GM18858 (cell line): ENCODE data around the gene RRBP1.

Experiments used
- ATAC-seq: cut with Tn5 transposase; IDR thresholded peaks from one replicate; pipeline ENCODE4 v1.9.1; 2021; ENCODE audit not compliant: unreplicated experiment

The RRBP1 gene

DNA sequence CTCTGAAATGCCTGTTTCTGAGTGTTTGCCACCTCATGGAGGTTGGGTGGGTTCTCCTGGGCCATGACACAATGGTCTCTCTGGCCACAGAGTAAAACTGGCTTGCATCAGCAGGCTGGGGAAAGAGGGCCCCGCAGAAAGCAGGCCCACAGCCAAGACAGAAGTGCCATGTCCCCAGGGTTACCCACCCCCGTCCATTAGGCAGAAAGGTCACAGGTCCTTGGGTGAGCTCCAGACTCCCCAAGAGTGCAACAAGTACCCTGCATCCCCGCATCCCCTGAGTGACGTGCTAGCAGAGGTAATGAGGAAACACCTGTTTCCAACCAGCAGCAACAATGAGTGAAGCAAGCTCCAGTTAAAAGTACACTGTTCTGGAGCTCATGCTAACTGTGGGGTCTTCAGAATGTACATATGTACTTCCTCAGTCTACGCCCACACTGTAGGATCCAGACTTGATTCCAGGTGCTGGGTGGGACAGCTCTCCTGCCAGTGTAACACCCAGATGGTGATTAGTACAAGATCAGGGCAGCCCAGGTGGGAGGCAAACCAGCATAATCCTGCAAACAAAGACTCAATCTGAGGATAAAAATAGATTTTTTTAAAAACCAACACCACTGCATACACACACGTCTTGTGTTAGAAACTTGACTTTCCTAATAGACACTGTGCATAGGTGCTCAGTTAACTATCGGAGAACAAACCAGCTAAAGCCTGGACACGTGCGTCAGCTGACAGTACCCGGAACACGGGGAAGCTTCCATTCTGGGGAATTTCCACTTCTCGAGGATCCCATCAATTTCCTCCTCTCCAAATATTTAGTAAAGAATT lies 31.5 kb downstream of the RRBP1 start:
- ATAC-seq: no peak

DNA sequence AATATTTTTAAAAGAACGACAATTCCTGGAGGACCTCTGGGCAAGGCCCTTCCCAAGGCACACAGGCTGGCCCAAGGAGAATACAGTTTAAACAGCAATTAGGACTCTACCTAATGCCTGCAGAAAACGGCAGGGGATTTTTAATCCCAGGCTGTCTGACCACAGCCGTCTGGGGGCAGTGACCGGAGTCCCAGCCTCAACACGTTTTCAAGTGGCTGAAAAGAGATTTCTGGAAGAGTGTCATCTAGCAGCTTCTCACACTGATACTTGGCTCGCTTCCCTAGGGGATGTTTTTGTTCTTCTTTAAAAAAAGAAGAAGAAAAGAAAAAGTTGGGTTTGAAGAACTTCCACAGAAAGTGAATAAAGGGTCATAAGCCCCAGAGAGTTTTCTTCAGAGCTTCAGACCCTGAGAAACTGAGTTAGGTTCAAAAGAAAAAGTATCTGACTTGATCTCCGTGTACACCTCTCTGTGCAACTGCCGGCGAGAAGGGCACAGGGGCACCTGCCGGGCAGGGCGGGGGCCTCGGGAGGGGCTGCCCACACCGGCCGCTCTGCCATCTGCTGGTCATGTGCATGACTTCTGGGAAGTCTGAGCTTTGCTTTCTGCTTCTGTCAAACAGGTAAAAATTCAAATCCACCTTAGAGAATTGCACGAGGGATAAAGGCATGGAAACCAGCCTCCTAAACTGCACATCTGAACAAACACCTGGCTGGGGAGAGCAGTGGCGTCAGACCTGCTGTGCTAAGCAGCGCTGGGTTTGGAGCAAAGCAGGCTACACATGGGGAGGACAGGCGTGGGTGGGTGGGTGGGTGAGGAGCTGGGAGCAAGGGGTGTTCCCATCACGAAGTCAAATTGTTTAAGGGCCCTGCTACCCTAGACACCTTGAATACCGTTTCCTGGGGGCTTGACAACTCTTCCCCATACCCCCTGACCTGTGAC lies 33.0 kb downstream of the RRBP1 start:
- ATAC-seq: no peak

DNA sequence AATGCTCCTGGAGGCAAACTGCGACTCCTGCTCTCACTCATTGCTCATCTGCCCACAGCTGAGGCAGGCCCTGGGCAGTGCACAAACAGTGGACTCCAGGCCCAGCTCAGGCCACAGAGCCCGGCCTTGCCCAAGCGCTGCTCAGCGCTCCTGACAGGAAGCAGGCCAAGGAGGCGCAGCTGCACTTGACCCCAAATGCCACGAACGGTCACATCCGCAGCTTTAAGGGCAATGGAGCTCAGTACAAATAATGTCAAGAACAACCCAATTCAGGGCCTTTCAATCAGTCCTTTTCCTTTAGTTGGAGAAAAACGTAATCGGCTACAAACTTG lies 33.8 kb downstream of the RRBP1 start:
- no peak for ATAC-seq

DNA sequence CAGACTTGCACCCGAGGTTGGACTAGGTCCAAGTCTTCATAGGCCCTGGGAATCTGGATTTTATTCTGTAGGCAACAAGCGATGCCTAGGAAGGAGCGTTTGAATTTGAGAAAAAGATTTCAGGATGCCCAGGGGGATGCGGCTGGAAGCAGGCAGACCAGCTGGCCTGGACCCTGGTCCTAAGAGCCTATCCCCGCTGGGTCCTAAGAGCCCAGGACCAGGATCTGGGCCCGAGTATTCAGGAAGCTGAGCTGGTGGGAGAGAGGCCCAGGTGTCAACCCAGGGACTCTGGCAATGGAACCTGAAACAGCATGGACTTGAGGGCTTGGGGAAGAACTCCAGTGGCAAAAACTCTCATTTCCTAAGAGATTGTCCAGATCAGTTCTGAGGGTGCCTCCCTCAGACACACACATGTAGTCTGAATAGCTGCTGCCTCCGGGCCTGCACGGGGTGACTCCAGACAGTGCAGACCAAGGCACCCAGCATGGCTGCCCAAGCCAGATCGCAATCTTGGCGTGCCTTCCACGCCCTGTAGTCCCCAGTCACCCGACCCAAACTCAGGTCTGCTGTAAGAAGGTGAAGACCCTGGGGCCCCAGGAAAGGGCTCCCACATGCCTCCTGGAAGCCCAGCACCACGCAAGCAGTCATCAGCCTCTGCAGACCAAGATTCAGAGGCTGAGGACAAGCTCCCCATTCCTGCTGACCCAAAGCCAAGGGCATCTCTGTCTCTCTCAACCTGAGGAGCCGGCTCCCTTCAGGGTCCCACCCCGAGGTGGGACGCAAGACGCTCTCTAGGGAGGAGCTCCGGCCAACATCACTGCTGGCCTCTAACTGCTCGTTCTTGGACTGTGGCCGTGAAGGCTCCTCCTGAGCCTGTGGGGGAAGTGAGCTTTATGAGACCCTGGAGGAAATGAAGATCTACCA lies 34.4 kb downstream of the RRBP1 start:
- ATAC-seq: no peak

DNA sequence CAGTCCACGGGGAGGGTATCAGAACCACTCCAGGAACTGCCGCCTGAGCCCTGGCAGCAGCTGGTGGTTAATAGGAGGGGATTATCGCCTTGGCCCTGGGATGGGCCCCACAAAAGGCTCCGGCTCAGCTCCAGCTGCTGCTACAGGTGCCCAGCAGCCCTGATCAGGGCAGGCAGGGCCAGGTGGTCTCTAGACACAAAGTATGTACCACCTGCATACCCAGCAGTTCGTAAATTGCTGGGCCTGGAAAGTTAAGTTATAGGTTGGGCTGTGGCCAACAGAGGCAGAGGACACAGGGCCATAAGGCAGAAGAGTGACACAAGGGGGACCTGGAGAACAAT lies 35.1 kb downstream of the RRBP1 start:
- no peak for ATAC-seq

DNA sequence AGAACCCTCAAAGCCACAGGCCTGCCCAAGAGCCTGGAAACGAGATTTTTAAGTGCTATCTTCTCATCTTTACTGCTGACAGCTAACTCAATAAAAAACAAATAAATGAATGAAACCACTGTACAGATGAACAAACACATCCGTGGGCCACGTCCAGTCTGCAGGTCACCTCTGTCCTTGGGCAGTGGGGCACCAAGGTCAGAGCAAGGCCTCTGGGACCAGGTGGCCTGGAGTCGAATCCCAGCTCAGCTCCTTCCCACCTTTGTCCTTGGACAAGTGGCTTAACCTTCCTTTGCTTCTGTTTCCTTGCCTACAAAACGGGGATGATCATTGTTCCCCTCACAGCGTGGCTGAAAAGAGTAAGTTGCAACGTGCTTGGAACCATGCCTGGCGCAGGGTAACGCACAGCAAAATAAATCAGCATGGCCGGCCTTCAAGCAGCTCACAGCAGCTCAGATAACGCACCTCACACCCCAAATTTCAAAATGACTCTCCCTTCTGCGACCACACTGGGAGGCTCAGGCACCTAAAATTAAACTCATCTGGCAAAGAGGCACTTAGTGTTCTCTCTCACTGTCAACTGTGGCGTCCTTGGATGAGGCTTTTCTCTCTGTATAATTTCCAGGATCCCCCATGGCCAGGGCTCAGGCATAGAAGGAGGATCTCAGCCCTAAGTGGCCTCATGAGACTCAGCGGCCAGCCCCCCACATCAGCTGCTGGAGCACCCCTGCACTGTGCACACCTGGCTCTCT lies 35.7 kb downstream of the RRBP1 start:
- ATAC-seq: no peak

DNA sequence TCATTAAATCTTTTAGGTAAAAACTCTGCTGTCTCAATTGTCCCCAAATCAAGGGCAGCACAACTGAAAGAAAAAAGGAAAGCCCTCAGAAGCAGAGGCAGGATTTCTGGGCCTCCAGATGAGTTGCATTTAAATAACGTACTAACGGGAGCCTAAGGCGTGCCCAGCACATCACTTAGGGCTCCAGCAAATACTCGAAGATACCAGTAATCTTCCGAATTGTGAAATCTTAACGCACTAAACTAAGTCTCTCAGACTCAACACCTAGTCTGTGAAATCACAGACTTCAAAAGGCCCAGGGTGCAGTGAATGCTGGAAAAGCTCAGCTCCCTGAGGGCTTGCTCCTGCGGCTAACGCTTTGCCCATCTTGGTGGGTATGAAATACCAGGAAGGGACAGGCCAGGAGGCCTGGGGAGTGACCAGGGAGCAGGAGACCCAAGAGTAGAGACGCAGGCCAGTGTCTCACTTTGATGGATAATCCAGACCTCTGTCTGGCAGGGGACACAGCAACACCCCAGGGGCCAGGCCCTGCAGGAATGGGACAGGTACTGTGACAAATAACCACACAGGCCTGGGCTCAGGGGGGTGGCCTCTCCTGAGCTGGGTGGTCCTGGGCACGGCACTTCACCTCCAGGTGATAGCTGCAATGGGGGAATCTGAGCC lies 36.4 kb downstream of the RRBP1 start:
- ATAC-seq: no peak

DNA sequence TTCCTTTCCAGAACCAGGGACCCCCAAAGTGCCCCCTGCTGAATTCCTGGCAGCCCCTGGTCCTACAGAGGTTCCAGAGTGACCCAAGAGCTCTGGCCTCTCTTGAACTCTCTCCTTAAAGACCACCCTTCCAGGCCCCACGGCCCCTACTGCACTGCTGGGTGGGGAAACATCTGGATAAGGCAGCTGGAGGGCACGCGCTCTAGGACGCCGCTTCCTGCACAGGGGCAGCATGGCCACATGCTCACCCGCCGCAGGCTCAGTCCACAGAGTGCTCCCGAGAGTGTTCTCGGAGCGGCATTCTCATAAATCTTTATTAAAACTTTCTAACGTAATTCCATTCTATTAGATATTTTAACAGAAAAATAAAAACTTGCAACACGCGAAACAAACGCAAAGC lies 37.0 kb downstream of the RRBP1 start:
- no peak for ATAC-seq

DNA sequence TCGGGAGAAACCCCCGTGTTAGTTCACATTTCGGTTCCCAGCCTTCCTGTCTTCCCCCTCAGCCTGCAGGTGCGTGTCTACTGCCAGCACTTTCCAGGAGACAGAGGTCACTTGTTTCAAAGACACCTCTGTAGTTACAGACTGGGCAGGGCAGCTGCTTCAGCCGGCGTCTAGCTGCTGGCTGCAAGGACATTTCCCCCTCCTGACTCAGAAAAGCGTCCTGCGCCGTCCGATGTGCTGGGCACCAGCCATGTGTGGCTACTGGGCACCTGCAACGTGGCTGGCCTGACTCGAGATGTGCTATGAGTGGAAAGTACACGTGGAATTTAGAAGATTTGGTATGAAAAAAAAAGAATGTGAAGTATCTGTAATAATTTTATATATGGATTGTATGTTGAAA lies 37.6 kb downstream of the RRBP1 start:
- ATAC-seq: no peak

DNA sequence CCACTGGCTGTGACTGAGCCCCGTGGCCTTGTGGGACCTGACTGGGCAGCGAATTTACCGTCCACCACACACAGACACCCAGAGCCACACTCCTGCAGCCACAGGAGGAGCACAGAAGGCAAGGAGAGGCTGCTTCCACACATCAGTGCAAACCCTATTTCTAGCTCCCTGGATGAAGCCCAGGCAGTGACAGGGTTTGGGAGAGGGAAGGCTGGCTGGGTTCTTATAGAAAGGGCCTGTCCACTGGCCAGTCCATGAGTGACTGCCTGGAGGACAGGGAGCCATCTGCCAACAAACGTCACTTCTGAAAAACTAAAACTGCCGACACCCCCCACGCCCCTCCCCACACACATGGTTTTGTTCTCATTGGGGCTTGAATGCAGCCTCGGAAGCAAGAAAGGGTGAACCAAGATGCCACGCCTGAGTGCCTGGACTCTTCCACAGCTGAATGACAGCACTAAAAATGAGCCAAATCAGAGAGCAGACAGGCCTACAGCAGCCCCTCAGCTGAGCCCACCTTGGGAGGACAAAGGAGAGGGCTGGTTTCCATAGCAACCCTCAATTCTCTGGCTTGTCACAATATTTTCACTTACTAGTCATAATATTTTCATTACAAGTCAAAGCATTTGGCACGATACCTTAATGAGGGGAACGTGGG lies 38.4 kb downstream of the RRBP1 start:
- no peak for ATAC-seq

DNA sequence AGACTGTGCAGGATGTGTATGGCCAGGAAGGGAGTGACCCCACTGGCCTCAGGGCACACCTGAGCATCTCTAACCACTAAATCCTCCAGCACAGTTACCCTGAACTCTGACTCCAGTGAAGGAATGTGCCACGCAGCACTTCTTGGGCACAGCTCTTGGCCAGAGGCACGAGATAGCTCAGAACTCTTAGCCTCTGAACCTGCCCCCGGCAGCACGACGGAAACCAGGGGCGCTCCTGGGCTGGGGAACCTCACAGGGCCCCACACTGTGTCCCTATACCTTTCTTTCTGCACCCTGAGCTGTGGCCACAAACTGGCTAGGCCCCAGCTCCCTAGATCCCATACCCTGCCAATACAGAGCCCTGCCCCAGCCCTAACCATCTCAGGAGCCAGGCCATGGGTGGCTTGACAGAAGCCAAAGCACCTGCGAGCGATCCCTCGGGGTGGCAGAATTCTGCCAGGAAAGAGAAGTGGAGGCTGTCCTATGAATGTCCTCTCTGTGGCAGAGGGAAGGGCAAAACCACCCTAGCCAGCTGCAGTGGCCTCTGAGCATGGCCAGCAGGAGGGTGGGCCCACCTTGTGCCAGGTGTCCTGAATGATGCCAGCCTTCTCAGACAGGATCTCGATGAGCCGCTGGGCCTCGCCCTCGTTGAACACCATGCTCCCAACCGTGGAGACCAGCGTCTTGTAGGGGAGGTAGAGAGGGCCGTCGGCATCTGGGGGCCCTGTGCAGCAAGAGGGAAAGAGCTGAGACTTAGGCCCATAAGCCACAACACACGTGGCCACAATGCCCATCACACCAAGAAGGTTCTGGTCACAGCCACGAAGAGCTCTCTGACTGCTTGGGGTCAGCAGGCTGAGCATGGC lies 39.4 kb downstream of the RRBP1 start:
- ATAC-seq: no peak

DNA sequence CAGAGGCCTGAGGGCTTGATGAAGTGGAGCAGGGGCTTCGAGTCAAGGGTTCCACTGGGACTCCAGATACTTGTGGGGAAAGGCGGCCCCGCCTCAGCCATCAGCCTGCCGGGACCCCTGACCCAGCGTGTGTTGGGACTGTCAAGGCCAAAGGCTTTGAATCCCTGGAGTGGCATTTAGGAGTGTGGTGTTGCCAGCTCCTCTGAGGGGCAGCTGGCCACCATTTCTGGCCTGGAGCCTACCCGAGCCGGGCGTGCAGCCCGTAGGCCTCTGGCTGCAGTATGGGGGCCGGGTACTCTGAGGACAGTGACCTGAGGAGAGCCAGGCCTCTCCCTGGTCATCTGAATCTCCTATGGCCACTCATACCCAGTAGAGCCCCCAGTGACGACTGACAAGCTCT lies 40.0 kb downstream of the RRBP1 start:
- no peak for ATAC-seq

DNA sequence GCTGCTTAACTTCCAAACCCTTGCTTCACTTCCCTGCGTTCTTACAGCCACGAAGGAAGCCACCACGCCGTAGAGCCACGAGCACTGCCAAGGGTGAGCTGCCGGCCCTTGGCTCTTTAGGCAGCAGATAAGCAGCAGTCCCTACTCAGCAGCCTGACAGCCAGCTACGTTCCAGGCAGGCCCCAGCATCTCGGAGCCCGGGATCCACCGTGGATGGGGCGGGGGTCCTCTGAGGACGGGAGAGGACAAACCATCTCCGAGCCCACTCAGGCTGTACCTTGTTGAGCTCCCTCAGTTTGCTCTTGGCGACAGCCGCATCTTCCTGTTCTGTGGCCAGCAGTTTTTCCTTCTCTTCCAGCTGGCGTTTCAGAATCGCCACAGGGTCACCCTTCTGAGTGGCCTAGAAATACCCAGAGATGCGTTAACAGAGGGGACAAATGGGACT lies 40.5 kb downstream of the RRBP1 start:
- no peak for ATAC-seq

DNA sequence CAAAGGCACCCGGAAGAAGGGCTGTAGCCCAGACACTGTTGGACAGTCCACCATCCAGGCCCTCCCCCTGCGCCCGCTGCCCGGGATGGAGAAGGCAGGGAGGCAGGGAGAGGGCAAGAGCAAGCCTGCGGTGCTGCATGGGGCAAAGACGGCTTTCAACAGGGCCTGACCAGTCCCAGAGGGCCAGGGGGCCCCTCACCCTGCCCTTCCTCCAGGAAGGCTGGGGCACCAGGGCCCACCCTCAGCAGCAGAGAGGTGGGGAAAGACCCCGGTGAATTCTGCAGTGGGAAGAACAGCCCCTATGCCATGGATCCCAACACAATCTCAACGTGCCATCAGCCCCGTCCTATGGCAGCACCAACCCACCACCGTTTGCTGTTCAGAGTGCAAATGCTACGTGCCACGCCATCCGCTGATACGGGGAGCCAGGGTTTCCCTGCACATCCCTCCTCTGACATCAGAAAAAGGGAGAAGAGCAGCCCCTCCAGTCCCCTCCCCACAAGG lies 41.1 kb downstream of the RRBP1 start:
- no peak for ATAC-seq

DNA sequence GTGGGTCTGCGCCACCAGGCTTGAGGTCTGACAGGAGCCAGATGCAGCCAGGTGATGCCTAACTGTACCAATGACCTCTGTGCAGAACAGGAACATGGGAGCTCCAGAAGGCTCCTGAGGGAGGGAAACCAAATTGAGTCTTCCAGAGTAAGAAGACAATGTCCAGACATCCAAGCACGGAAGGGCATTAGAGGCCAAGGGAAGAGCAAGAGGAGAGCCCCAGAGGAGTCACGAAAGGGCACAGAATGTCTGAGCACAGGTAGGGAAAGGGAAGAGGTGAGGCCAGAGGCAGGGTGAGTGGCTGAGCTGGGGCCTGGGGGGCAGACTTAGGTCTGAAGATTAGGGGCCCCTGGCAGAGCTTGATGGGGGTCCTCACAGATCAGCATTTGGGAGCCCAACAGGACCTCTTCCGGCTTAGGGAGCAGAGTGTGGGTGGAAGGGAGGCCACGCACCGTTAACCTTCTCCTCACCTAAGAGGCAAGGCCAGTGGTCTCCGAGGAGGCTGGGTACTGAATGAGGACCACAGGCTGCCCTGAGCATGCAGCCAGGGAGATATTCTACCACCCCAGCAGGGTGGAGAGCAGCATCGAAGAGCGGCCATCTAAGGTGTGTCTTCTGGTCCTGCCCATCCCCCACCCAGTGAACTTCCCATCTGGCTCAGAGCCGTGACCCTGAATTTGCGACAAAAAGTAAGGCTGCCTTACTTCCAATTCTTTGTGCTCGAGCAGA lies 41.7 kb downstream of the RRBP1 start:
- no peak for ATAC-seq

DNA sequence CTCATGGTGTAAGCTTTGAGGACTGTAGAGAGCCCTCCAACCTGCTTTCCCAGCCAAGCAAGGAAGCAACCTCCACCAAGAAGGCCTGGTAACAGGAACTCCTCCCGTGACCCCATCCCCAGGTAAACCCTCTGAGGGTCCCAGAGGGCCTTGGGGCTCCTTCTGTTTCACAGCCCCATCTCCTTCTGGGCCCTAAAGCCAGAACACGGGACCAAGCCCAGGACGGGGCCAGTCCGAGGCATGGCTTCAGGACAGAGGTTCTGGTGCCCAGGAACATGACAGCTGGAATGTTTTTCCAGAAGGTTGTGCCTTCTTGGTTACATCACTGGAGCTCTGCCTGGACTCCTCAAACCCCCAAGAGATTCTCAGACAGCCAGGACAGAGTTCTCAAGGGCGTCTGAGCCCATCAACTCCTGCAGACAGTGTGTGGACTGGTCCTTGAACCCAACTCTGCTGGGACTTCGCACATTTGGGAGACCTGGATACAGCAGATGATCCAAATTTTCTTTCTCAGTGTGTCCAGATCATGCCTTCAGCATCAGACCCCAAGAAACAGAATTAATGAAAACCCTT lies 43.1 kb downstream of the RRBP1 start:
- no peak for ATAC-seq

DNA sequence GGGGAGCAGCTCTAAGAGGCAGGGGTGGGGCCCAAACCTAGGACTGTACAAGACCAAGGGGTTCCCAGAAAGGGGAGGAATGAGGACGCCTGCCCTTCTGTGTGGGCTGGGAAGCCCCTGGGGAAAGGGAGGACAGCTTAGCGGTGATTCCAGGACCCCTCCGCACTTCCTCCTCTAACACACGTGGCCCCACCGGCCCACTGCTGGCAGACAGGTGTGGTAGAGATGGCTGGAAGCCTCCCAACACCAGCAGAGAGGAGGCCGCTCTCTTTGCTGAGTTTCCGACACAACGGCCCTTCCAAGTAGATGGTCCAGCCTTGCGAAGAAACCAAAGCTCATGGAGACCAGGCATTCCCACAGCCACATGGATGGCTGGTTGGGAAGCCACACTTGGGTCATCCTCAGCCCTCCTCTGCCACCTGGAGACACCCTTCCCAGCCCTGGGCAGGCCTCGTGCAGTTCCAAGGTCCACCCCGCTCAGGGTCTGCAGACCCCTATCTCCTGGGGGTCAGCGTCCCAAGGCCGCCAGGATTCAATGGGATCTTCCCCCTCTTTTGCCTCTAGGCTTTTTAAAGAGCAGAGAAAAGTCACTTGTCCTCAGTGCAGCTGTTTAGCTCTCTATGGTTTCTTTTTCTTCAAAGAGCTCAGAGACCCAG lies 43.9 kb downstream of the RRBP1 start:
- ATAC-seq: no peak
